DOHH2 (cell line): Measurements from ENCODE around the gene TUBAL3.
"Not testable (repeated sequence)": the region's sequence is repeated elsewhere in the genome, so short reads cannot be mapped to it uniquely, and the experiment has no call there.

Experiments used
- H3F3A ChIP-seq: fragments of 200-600 bp; sonication (generic), shearing (Covaris generic); 2 replicates; pipeline ENCODE4 v1.6.0; 2016; ENCODE audit warnings: antibody characterized with exemption, mild to moderate bottlenecking; ENCODE audit not compliant: control insufficient read depth, insufficient read depth
- H3K27ac ChIP-seq: fragments of 200-600 bp; sonication (generic); 2 replicates; pipeline ENCODE4 v1.5.1; 2014; ENCODE audit warnings: low read depth, mild to moderate bottlenecking, low read length, moderate library complexity
- H3K27me3 ChIP-seq: fragments of 200-600 bp; sonication (generic); 2 replicates; pipeline ENCODE4 v1.6.1; 2014; ENCODE audit warnings: mild to moderate bottlenecking, low read length, mixed read lengths; ENCODE audit not compliant: control insufficient read depth
- H3K36me3 ChIP-seq: fragments of 200-600 bp; sonication (generic); 2 replicates; pipeline ENCODE4 v1.6.1; 2014; ENCODE audit warnings: mild to moderate bottlenecking, low read length, moderate library complexity, mixed read lengths; ENCODE audit not compliant: control insufficient read depth
- H3K4me1 ChIP-seq: fragments of 200-600 bp; sonication (generic); 2 replicates; pipeline ENCODE4 v1.6.1; 2014; ENCODE audit warnings: mild to moderate bottlenecking, low read length, mixed read lengths; ENCODE audit not compliant: control insufficient read depth
- H3K4me2 ChIP-seq: fragments of 200-600 bp; sonication (generic); 2 replicates; pipeline ENCODE4 v1.6.0; 2014; ENCODE audit warnings: mild to moderate bottlenecking, low read length, moderate library complexity
- H3K4me3 ChIP-seq: fragments of 200-600 bp; sonication (generic); 2 replicates; pipeline ENCODE4 v1.5.1; 2014; ENCODE audit warnings: mild to moderate bottlenecking, low read length, mixed read lengths
- H3K79me2 ChIP-seq: fragments of 200-600 bp; sonication (generic); 2 replicates; pipeline ENCODE4 v1.6.1; 2014; ENCODE audit warnings: mild to moderate bottlenecking, low read length, mixed read lengths; ENCODE audit not compliant: control insufficient read depth
- H3K9me2 ChIP-seq: fragments of 200-600 bp; sonication (generic); replicated peaks from 2 replicates; pipeline ENCODE4 v1.6.1; 2014; ENCODE audit warnings: mild to moderate bottlenecking, low read length, mixed read lengths; ENCODE audit not compliant: control insufficient read depth
- H3K9me3 ChIP-seq: fragments of 200-600 bp; sonication (generic); 2 replicates; pipeline ENCODE4 v1.6.1; 2014; ENCODE audit warnings: antibody characterized with exemption, low read length, mixed read lengths; ENCODE audit not compliant: control insufficient read depth, insufficient read depth
- H4K20me1 ChIP-seq: fragments of 200-600 bp; sonication (generic); 2 replicates; pipeline ENCODE4 v1.6.0; 2014; ENCODE audit warnings: low read depth, mild to moderate bottlenecking, antibody characterized with exemption, low read length, moderate library complexity; ENCODE audit not compliant: control insufficient read depth, insufficient read depth
- CTCF ChIP-seq: fragments of 200-600 bp; sonication (generic); IDR thresholded peaks from one replicate; pipeline ENCODE4 v1.5.1; 2014; ENCODE audit warnings: antibody characterized with exemption, mild to moderate bottlenecking, low read depth, low read length; ENCODE audit not compliant: poor library complexity, severe bottlenecking
- EZH2phosphoT487 ChIP-seq: fragments of 200-600 bp; sonication (generic); IDR thresholded peaks from 2 replicates; pipeline ENCODE4 v1.6.1; 2017; ENCODE audit warnings: borderline replicate concordance, mild to moderate bottlenecking, antibody characterized with exemption, low read length, moderate library complexity, mixed read lengths

Gene TUBAL3

GRCh38 chr10:5387169-5387568, 17.5 kb downstream of the TUBAL3 start:
- no peaks in the 10 kb centered on the region for H3K4me1 ChIP-seq
- no peaks in the 10 kb centered on the region for H4K20me1 ChIP-seq
- no peaks in the 10 kb centered on the region for H3K79me2 ChIP-seq
- no peak overlapping the region for H3K4me3 ChIP-seq
- H3K4me2 ChIP-seq, result no peak overlapping the region
- peaks cover 16% of the 10 kb centered on the region; the same call in 1 of the 2 replicates for H3K9me3 ChIP-seq
- no peak for TF ChIP-seq CTCF
- H3K36me3 ChIP-seq, result no peaks in the 10 kb centered on the region
- no peaks in the 10 kb centered on the region for H3F3A ChIP-seq
- no peak overlapping the region for H3K27ac ChIP-seq
- no peaks in the 10 kb centered on the region for H3K9me2 ChIP-seq
- no peaks in the 10 kb centered on the region for H3K27me3 ChIP-seq

GRCh38 chr10:5385224-5385623, 19.4 kb downstream of the TUBAL3 start:
- no peak overlapping the region for H3K27ac ChIP-seq
- TF ChIP-seq EZH2phosphoT487 (no peak), CTCF (no peak)
- peaks cover 5% of the 10 kb centered on the region; the same call in 1 of the 2 replicates for H3K9me3 ChIP-seq
- no peaks in the 10 kb centered on the region for H3F3A ChIP-seq
- H3K4me1 ChIP-seq, result no peaks in the 10 kb centered on the region
- no peaks in the 10 kb centered on the region for H3K9me2 ChIP-seq
- no peak overlapping the region for H3K4me2 ChIP-seq
- H4K20me1 ChIP-seq, result no peaks in the 10 kb centered on the region
- no peaks in the 10 kb centered on the region for H3K27me3 ChIP-seq
- H3K4me3 ChIP-seq, result no peak overlapping the region
- H3K36me3 ChIP-seq, result no peaks in the 10 kb centered on the region
- no peaks in the 10 kb centered on the region for H3K79me2 ChIP-seq

- H3K4me1 ChIP-seq, result no peaks in the 10 kb centered on the region
- no peaks in the 10 kb centered on the region for H3K36me3 ChIP-seq
- H3K9me2 ChIP-seq, result no peaks in the 10 kb centered on the region
- no peaks in the 10 kb centered on the region for H3K79me2 ChIP-seq
- H3K4me3 ChIP-seq, result no peak overlapping the region
- TF ChIP-seq CTCF, result no peak
- no peak for TF ChIP-seq EZH2phosphoT487
- H3K9me3 ChIP-seq, result no peaks in the 10 kb centered on the region
- no peak overlapping the region for H3K27ac ChIP-seq
- 0 out of 2 replicates have a peak, but pooled peaks cover 3% of the 10 kb centered on the region for H3K27me3 ChIP-seq
- H4K20me1 ChIP-seq, result no peaks in the 10 kb centered on the region
- no peak overlapping the region for H3K4me2 ChIP-seq
- no peaks in the 10 kb centered on the region for H3F3A ChIP-seq
Observed at GRCh38 chr10:5381187-5381586, 23.4 kb downstream of the TUBAL3 start.

GRCh38 chr10:5380395-5380794, 24.2 kb downstream of the TUBAL3 start:
- not testable (repeated sequence) for H3K27ac ChIP-seq, H3K36me3 ChIP-seq, H3K9me2 ChIP-seq, H4K20me1 ChIP-seq, H3K79me2 ChIP-seq, H3K4me2 ChIP-seq, H3K27me3 ChIP-seq, H3K4me1 ChIP-seq, H3K9me3 ChIP-seq, H3K4me3 ChIP-seq, H3F3A ChIP-seq

GRCh38 chr10:5379202-5379601, 25.4 kb downstream of the TUBAL3 start:
- not testable (repeated sequence) for H3K4me3 ChIP-seq, H4K20me1 ChIP-seq, H3F3A ChIP-seq, H3K27ac ChIP-seq, H3K9me2 ChIP-seq, H3K9me3 ChIP-seq, H3K79me2 ChIP-seq, H3K27me3 ChIP-seq, H3K36me3 ChIP-seq, H3K4me2 ChIP-seq, H3K4me1 ChIP-seq
